HG02571 (cell line): Measurements from ENCODE around the gene ZNF385C.

Source experiments
- ATAC-seq: cut with Tn5 transposase; IDR thresholded peaks from one replicate; pipeline ENCODE4 v1.9.1; 2021; ENCODE audit warnings: mild to moderate bottlenecking, moderate library complexity; ENCODE audit not compliant: unreplicated experiment

The ZNF385C gene

GRCh38 chr17:42051645-42052044 is 46.6 kb downstream of the ZNF385C start:
- ATAC-seq, result no peak

GRCh38 chr17:42051013-42051400 is 47.3 kb downstream of the ZNF385C start:
- no peak for ATAC-seq

GRCh38 chr17:42050393-42051012 is 47.8 kb downstream of the ZNF385C start, which contains the start of gene C17orf113:
Gene C17orf113, minus strand, starts transcription at chr17:42050601. Its CDS starts 7,225 bp downstream, at chr17:42043376.
- ATAC-seq, result no peak

- no peak for ATAC-seq
These were observed 48.4 kb downstream of the ZNF385C start for GRCh38 chr17:42049834-42050392.

GRCh38 chr17:42047343-42047742 is 50.9 kb downstream of the ZNF385C start:
- ATAC-seq, result no peak

- ATAC-seq, result no peak
These were observed 52.6 kb downstream of the ZNF385C start for GRCh38 chr17:42045719-42046118.

GRCh38 chr17:42042598-42043319 is 55.5 kb downstream of the ZNF385C start:
- no peak for ATAC-seq

GRCh38 chr17:42041619-42042018 is 56.7 kb downstream of the ZNF385C start:
- ATAC-seq, result no peak

- ATAC-seq, result no peak
These were observed 57.5 kb downstream of the ZNF385C start for GRCh38 chr17:42040818-42041217.

- ATAC-seq, result no peak
These were observed 58.2 kb downstream of the ZNF385C start for GRCh38 chr17:42039794-42040763.

- no peak for ATAC-seq
These were observed 59.9 kb downstream of the ZNF385C start for GRCh38 chr17:42038221-42038973.

GRCh38 chr17:42034059-42034458 is 64.2 kb downstream of the ZNF385C start:
- no peak for ATAC-seq

- no peak for ATAC-seq
These were observed 66.7 kb downstream of the ZNF385C start for GRCh38 chr17:42031584-42031983.

GRCh38 chr17:42028791-42029127 is 69.5 kb downstream of the ZNF385C start:
- no peak for ATAC-seq

- no peak for ATAC-seq
These were observed 70.1 kb downstream of the ZNF385C start for GRCh38 chr17:42027961-42028790.

GRCh38 chr17:42027590-42027889 is 70.7 kb downstream of the ZNF385C start:
- ATAC-seq, result no peak

GRCh38 chr17:42026857-42027589 is 71.2 kb downstream of the ZNF385C start:
- ATAC-seq, result no peak

- ATAC-seq, result no peak
These were observed 72.3 kb downstream of the ZNF385C start for GRCh38 chr17:42025936-42026335.

- no peak for ATAC-seq
These were observed 73.1 kb downstream of the ZNF385C start for GRCh38 chr17:42025191-42025579.
